Activated naive CD8-positive, alpha-beta T cell (primary cell): Measurements from ENCODE around the gene KRT8.
"Not testable (repeated sequence)": the region's sequence is repeated elsewhere in the genome, so short reads cannot be mapped to it uniquely, and the experiment has no call there.

ENCODE experiments used
- H3K27ac Mint-ChIP-seq: one replicate; pipeline ENCODE4 v1.8.0; 2021; ENCODE audit warnings: mixed read lengths
- H3K27me3 Mint-ChIP-seq: one replicate; pipeline ENCODE4 v1.8.0; 2021; ENCODE audit warnings: mixed read lengths
- H3K36me3 Mint-ChIP-seq: one replicate; pipeline ENCODE4 v1.8.0; 2021; ENCODE audit warnings: mixed read lengths
- H3K4me1 Mint-ChIP-seq: one replicate; pipeline ENCODE4 v1.8.0; 2021; ENCODE audit warnings: low read depth, mixed read lengths
- H3K4me3 Mint-ChIP-seq: one replicate; pipeline ENCODE4 v1.8.0; 2021; ENCODE audit warnings: mild to moderate bottlenecking, mixed read lengths
- H3K9me3 Mint-ChIP-seq: one replicate; pipeline ENCODE4 v1.8.0; 2021; ENCODE audit warnings: low read depth, mixed read lengths

The KRT8 gene

DNA sequence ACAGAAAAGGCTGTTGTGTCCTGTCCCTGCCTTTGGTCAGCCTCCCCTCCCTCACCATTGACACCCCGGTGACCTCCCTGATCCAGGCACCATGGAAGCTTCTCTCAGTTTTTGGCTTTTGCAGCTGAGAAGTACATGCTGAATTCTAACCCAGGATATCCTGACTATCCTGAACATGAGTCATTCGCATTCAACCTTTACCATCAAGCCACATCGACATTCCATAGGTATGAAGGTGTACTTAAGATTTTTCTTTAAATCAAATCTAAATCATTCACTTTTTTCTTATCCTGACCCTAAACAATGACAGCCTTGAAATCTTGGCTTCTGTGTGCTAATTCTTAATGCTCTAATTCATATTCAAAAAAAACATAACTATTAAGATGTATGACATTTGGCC lies 47.4 kb downstream of the KRT8 start:
- Mint-ChIP-seq H3K4me3 (no peak overlapping the region), H3K36me3 (no peaks in the 10 kb centered on the region), H3K4me1 (no peaks in the 10 kb centered on the region), H3K9me3 (no peaks in the 10 kb centered on the region), H3K27ac (no peak overlapping the region), H3K27me3 (no peaks in the 10 kb centered on the region)

DNA sequence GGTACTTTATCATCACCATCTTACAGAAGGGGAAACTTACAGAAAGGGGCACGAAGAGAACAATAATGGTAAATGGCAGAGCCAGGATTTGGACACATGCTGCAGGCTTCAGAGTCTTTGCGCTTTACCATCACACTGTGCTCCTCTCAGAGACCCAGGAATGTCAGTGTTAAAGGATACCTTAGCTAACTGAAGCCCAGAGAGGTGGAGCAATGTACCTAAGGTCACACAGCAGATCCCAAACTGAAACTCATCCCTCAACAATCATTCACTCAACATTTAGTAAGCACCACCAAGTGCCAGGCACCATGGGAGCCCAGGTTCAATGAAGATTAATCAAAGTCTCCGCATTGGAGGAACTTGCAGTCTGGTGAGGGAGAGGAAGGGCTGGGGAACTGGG lies 48.1 kb downstream of the KRT8 start:
- H3K9me3 Mint-ChIP-seq, result no peaks in the 10 kb centered on the region

DNA sequence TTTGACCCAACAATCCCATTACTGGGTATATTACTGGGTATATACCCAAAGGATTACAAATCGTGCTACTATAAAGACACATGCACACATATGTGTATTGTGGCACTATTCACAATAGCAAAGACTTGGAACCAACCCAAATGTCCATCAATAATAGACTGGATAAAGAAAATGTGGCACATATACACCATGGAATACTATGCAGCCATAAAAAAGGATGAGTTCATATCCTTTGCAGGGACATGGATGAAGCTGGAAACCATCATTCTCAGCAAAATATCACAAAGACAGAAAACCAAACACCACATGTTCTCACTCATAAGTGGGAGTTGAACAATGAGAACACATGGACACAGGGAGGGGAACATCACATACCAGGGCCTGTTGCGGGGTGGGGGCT lies 48.8 kb downstream of the KRT8 start:
- not testable (repeated sequence) for H3K27ac Mint-ChIP-seq, H3K9me3 Mint-ChIP-seq, H3K36me3 Mint-ChIP-seq, H3K4me3 Mint-ChIP-seq, H3K27me3 Mint-ChIP-seq, H3K4me1 Mint-ChIP-seq

More for the DNA sequence above, 48.1 kb downstream of the KRT8 start:
- Mint-ChIP-seq H3K27ac (no peak overlapping the region), H3K36me3 (no peaks in the 10 kb centered on the region), H3K27me3 (no peaks in the 10 kb centered on the region), H3K4me1 (no peaks in the 10 kb centered on the region), H3K4me3 (no peak overlapping the region)

DNA sequence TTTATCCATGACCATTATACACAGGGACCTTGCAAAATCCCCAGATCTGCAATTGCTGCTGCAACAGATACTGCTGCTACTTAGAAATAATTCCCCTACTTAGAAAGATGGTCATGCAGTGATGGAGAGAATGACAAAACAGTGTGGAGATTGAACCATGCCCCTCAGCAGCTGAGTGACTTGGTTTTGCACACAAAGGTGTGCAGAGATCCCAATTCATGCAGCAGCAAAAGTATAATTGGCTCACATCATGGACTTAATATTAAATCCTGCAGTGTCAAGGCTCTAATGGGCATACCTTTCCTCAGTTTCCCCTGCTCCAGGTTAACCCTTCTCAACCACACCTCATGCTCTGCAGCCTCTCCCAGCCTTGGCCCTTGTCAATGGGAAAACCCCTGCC lies 53.1 kb downstream of the KRT8 start:
- no peaks in the 10 kb centered on the region for H3K27me3 Mint-ChIP-seq
- H3K27ac Mint-ChIP-seq, result no peak overlapping the region
- no peaks in the 10 kb centered on the region for H3K36me3 Mint-ChIP-seq
- no peaks in the 10 kb centered on the region for H3K4me1 Mint-ChIP-seq
- H3K4me3 Mint-ChIP-seq, result no peak overlapping the region
- H3K9me3 Mint-ChIP-seq, result no peaks in the 10 kb centered on the region

DNA sequence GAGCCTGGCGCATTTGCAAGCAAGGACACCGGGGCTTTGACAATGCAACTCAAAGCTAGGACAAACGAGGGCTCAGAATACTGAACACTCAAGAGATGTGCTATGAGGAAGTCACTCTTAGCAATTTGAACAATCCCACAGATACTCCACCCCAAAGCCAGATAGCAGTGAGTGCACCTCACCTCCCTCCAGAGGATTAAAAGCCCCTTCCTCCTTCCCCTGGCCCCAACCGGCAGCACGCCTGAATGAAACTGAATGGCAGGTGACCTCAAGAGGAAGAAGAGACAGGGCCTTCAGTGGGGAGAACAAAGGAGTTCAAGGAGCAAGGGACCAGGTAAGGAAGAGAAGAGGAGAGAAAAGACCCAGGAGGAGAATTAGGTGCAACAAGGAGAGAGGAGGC lies 54.2 kb downstream of the KRT8 start:
- Mint-ChIP-seq H3K36me3 (no peaks in the 10 kb centered on the region), H3K4me1 (no peaks in the 10 kb centered on the region), H3K27me3 (no peaks in the 10 kb centered on the region), H3K4me3 (no peak overlapping the region), H3K9me3 (no peaks in the 10 kb centered on the region), H3K27ac (no peak overlapping the region)

DNA sequence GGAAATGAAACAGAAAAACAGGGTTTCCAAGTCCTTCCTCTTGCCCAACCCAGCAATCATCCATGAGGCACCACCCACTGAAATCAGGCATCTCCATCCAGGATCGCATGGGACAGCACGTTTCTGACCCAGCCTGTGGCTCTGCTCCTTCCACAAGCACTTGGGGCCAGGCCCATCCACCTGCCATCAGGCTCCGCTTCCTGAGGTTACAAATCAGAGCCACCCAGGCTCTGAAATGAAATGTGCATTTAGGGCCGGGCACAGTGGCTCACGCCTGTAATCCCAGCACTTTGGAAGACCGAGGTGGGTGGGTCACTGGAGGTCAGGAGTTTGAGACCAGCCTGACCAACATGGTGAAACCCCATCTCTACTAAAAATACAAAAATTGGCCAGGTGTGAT lies 55.4 kb downstream of the KRT8 start:
- H3K4me3 Mint-ChIP-seq, result no peak overlapping the region
- no peaks in the 10 kb centered on the region for H3K36me3 Mint-ChIP-seq
- no peaks in the 10 kb centered on the region for H3K4me1 Mint-ChIP-seq
- H3K9me3 Mint-ChIP-seq, result no peaks in the 10 kb centered on the region
- H3K27me3 Mint-ChIP-seq, result no peaks in the 10 kb centered on the region
- H3K27ac Mint-ChIP-seq, result no peak overlapping the region

DNA sequence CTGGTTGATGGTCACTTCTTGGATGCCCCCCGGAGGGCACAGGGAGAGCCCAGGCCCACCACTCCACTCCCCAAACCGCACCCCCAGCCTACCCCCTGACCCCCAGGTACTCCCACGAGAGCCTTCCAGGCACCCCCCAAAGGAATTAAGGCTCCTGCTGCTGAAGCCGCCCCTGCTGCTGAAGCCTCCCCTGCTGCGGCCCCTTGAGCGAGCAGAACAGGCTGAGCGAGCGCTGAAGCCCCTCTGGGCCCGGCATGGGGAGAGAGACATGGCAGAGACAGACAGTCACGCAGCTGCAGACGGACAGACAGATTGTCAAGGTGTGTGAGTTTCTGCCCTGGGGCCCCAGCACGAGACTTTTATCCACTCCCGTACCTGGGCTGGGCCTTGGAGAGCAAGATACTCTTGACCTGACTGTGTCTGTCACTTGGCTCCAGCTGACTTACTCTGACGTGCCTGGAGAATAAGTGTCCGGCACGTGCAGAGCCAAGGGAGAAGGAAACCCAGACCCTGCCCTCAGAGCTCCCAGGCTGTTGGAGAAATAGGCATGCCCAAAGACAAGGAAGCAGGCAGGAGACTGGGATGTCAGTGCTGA lies 56.1 kb downstream of the KRT8 start, which contains the start of gene KRT78:
KRT78 (minus strand) TSS at position 334 of the 595 bp plus-strand sequence; CDS start at position 270, 64 bp downstream.
- H3K36me3 Mint-ChIP-seq, result no peaks in the 10 kb centered on the region
- H3K27ac Mint-ChIP-seq, result no peak within 1 kb of the TSS
- no peaks in the 10 kb centered on the region for H3K9me3 Mint-ChIP-seq
- H3K4me1 Mint-ChIP-seq, result no peaks in the 10 kb centered on the region
- H3K4me3 Mint-ChIP-seq, result no peak within 1 kb of the TSS
- no peaks in the 10 kb centered on the region for H3K27me3 Mint-ChIP-seq

DNA sequence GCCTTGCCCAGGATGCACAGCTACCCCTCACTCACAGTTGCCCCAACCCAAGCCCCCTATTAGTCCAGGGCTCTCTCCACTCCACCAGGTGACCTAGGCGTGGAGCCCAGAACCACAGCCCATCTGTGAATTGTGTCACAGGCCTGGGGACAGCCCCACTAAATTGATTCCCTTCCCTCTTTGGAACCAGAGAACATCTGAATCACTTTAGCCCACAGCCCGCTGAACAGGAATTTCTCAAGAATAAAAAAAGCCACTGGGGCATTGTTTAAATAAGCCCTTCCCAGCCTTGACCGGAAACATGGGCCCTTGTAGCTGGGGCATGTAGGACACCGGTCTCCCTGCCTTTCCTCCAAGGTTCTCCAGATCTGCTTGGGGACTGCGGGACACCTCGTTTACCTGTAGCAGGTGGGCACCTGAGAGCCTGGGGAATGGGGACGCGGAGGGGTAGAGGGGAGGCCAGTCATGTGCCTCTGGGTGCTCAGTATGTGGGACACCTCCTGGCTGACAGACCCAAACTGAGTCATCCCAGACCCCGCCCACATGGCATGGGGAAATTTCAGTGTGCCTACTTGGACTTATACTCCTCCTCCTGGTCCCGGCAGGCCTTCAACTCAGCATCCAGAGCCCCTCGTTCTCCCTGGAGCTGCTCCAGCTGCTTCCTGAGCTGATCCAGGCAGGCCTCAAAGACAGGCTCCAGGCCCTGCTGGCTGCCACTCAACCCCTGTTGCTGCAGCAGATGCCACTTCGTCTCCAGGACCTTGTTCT lies 57.4 kb downstream of the KRT8 start:
- Mint-ChIP-seq H3K27me3 (no peaks in the 10 kb centered on the region), H3K4me3 (no peak overlapping the region), H3K36me3 (no peaks in the 10 kb centered on the region), H3K27ac (no peak overlapping the region), H3K4me1 (peaks cover under 1% of the 10 kb centered on the region), H3K9me3 (no peaks in the 10 kb centered on the region)
